Mesothelial cell of epicardium (in vitro differentiated cells): ENCODE measurements around the gene VTN. TPM values are rescaled to one million over a fixed set of nuclear protein-coding genes. Genes with fewer than 3 reads are reported as not detected.

Experiments used
- DNase-seq, 2 experiments: peaks; one replicate each; pipeline ENCODE4 v3.0.0; 2021; ENCODE audit warnings: low spot score in 2 of 2; ENCODE audit not compliant: unreplicated experiment in 2 of 2
- H3K27ac Mint-ChIP-seq: 2 replicates; pipeline ENCODE4 v1.8.0; 2021; ENCODE audit warnings: mixed read lengths
- H3K27me3 Mint-ChIP-seq: 2 replicates; pipeline ENCODE4 v1.8.0; 2021; ENCODE audit warnings: low read depth, mixed read lengths
- H3K36me3 Mint-ChIP-seq: 2 replicates; pipeline ENCODE4 v1.8.0; 2021; ENCODE audit warnings: mixed read lengths
- H3K4me1 Mint-ChIP-seq: 2 replicates; pipeline ENCODE4 v1.8.0; 2021; ENCODE audit warnings: mixed read lengths
- H3K4me3 Mint-ChIP-seq: 2 replicates; pipeline ENCODE4 v1.8.0; 2021; ENCODE audit warnings: mild to moderate bottlenecking, moderate library complexity, mixed read lengths
- H3K9me3 Mint-ChIP-seq: 2 replicates; pipeline ENCODE4 v1.8.0; 2021; ENCODE audit warnings: mixed read lengths
- total RNA-seq: library from RNA; stranded (reverse); gene quantifications from 3 replicates; pipeline ENCODE4 v1.2.1, GENCODE V29; 2021
- TF ChIP-seq, protein P1 (sequence below): fragments of 200-600 bp; sonication (generic); IDR thresholded peaks from one replicate; pipeline ENCODE4 v1.5.0; 2021; ENCODE audit warnings: antibody characterized with exemption; ENCODE audit not compliant: unreplicated experiment

The VTN gene
- total RNA-seq, 1 donor from 2014 or later, result 0.47 TPM

DNA sequence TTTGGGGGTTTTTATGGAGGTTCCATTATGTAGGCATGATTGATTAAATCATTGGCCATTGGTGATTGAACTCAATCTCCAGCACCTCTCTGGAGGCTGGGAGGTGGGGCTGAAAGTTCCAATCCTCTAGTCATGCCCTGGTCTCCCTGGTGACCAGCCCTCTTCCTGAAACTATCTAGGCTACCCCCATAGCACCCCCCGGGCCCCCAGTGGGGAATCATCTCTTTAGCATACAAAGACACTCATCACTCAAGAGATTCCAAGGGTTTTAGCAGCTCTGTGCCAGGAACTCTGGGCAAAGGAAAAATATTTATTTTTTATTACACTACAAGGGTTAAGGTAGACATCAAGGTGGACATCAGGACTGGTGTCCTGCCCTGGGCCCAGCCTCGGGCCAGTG, 25.3 kb upstream of the VTN start:
- Mint-ChIP-seq H3K36me3 (peaks cover 8% of the 10 kb centered on the region), H3K27ac (no peak overlapping the region), H3K27me3 (no peaks in the 10 kb centered on the region), H3K4me1 (no peaks in the 10 kb centered on the region), H3K9me3 (no peaks in the 10 kb centered on the region), H3K4me3 (no peak overlapping the region)
- DNase-seq, result no peak
- TF ChIP-seq, protein P1, sequence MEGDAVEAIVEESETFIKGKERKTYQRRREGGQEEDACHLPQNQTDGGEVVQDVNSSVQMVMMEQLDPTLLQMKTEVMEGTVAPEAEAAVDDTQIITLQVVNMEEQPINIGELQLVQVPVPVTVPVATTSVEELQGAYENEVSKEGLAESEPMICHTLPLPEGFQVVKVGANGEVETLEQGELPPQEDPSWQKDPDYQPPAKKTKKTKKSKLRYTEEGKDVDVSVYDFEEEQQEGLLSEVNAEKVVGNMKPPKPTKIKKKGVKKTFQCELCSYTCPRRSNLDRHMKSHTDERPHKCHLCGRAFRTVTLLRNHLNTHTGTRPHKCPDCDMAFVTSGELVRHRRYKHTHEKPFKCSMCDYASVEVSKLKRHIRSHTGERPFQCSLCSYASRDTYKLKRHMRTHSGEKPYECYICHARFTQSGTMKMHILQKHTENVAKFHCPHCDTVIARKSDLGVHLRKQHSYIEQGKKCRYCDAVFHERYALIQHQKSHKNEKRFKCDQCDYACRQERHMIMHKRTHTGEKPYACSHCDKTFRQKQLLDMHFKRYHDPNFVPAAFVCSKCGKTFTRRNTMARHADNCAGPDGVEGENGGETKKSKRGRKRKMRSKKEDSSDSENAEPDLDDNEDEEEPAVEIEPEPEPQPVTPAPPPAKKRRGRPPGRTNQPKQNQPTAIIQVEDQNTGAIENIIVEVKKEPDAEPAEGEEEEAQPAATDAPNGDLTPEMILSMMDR, result no peak

DNA sequence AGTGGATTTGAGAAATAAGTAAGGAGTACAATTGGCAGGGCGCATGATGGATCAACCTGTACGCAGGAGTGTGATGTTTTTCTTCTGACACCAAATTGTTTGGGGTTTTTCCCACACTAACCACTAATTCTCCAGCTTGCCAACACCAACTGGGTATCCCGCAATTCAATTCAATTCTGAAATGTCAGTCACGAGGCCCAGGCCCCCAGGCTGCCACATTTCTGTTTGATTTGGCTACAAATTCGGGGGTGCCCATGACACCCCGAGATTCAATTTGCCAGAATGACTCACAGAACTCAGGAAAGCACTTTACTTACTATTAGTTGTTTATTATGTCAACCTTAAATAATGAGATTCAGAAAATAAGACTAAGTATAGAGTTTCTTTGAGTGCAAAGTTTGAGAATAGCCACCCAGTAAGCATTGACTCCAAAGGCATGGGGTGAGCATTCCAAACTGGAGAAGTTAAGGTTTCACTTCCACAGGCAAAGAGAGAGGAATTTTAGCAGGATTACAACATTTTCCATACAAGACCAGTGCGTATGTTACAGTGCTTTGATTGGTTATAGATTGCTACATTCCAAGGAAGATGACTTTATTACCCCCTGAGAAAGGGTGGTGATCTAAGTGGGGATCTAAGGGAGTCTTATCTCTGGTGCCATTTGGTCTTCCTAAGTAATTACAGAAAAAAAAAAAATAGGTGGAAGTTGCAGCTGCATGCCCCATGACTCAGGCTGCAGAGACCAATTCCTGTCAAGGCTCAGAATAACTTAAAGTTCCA, 24.4 kb upstream of the VTN start:
- no peaks in the 10 kb centered on the region for H3K27me3 Mint-ChIP-seq
- no peaks in the 10 kb centered on the region for H3K9me3 Mint-ChIP-seq
- TF ChIP-seq, protein P1, result no peak
- no peak overlapping the region for H3K27ac Mint-ChIP-seq
- H3K4me3 Mint-ChIP-seq, result no peak overlapping the region
- no peak for DNase-seq
- peaks cover 16% of the 10 kb centered on the region for H3K36me3 Mint-ChIP-seq
- no peaks in the 10 kb centered on the region for H3K4me1 Mint-ChIP-seq

DNA sequence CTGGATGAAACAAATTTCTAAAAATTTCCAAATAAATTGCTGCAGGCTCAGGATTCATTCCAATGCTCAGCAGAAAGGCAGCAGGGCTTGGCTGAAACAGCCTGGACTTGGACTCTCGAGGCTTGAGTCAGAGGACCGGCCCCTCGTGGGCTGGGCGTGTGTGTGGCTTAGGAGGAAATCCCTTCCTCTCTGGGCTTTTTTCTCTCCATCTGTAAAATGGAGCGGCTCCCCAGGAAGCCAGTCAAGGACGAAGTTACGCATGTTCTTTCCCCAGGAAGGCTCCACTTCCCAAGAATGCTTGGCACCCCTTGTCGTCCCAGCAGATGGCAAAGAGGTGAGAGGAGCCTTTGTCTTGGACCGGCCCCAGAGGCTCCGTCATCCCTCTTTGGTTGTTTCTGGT, 22.4 kb upstream of the VTN start:
- Mint-ChIP-seq H3K4me3 (no peak overlapping the region), H3K36me3 (peaks cover 15% of the 10 kb centered on the region), H3K4me1 (no peaks in the 10 kb centered on the region), H3K27me3 (no peaks in the 10 kb centered on the region), H3K9me3 (no peaks in the 10 kb centered on the region), H3K27ac (no peak overlapping the region)
- DNase-seq, result no peak
- TF ChIP-seq, protein P1, result no peak

DNA sequence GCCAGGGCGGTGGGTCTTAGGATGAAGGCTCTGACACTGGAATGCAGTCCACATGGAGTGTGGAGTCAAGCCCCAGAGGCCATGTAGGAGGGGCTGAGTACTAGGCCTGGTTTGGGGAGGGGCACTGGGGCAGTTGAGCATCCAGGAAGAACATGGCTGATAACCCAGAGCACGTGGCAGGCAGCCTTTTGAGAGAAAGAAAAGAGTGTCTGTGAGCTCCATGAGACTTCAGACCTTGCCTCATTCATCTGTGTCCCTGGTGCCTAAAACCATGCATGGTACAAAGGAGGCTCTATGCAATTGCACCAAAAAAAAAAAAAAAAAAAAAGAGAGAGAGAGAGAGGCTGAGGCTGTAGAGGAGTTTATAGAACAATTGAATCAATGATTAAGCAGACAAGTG, 21.3 kb upstream of the VTN start:
- Mint-ChIP-seq H3K9me3 (no peaks in the 10 kb centered on the region), H3K4me3 (no peak overlapping the region), H3K27me3 (no peaks in the 10 kb centered on the region), H3K27ac (no peak overlapping the region), H3K4me1 (no peaks in the 10 kb centered on the region), H3K36me3 (peaks cover 15% of the 10 kb centered on the region)
- no peak for DNase-seq
- TF ChIP-seq, protein P1, result no peak

DNA sequence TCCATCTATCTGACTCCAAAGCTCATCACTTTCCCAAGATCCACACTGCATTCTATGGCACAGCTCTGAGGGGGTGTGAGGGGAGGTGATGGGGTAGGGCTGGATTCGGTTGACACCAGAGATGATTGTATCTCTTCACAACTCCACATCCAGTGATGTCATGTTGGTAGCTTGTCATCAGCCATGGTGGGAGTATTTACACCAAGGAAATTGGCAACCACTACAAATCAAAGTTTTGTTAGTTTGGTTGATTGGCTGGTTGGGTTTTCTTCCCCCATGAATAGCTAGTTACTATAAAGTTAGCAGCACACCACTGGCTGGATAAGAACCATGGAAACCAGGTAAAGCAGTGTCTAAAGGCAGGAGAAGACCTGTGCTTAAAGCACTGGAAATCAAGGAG, 20.9 kb upstream of the VTN start:
- no peak overlapping the region for H3K27ac Mint-ChIP-seq
- H3K36me3 Mint-ChIP-seq, result peaks cover 15% of the 10 kb centered on the region
- H3K9me3 Mint-ChIP-seq, result no peaks in the 10 kb centered on the region
- DNase-seq, result no peak
- no peaks in the 10 kb centered on the region for H3K27me3 Mint-ChIP-seq
- no peak overlapping the region for H3K4me3 Mint-ChIP-seq
- no peaks in the 10 kb centered on the region for H3K4me1 Mint-ChIP-seq
- TF ChIP-seq, protein P1, result no peak
